ENCODE measurements around the gene LNX2.
A peak's percentile ranks its signal among the peaks of the same experiment; 100 is the strongest.

LNX2 gene

DNA sequence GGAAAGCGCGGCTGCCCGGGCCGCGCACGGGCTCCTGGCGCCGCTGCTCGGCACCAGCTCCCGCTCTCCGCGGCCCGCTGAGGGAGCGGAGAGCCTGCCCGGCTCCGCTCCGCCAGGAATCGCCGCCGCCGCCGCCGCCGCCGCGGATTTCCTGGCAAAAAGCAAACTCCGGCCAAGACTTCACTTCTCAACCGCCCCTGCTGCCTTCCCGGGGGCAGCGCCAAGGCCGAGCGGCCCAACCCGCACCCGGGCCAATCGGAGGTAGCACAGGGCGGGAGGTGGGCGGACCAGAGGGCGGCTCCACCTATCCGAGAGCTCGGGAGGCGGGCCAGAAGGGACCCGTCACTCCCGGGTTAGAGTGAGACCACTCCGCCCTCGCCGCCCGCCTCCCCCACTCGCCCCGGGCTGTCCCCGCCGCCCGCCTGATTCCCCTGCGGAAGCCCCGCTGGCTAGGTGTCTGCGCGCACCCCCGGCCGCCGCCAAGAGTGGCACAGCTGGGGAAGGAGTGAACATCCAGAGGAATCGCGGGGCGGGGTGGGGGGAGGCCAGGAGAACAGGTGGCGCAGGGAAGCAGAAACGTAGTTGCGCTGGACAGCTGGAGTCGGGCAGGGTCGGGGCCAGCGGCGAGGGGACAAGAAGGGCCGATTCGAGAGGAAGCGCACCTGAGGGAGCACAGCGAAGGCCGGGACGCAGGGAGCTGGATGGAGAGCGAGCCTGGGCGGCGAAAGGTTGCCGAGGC lies at the start of gene LNX2:
TSS of gene LNX2 (minus strand) at position 153 of the 739 bp plus-strand sequence. CDS start 38,826 bp downstream, outside the sequence.
- TF ChIP-seq, protein P1, sequence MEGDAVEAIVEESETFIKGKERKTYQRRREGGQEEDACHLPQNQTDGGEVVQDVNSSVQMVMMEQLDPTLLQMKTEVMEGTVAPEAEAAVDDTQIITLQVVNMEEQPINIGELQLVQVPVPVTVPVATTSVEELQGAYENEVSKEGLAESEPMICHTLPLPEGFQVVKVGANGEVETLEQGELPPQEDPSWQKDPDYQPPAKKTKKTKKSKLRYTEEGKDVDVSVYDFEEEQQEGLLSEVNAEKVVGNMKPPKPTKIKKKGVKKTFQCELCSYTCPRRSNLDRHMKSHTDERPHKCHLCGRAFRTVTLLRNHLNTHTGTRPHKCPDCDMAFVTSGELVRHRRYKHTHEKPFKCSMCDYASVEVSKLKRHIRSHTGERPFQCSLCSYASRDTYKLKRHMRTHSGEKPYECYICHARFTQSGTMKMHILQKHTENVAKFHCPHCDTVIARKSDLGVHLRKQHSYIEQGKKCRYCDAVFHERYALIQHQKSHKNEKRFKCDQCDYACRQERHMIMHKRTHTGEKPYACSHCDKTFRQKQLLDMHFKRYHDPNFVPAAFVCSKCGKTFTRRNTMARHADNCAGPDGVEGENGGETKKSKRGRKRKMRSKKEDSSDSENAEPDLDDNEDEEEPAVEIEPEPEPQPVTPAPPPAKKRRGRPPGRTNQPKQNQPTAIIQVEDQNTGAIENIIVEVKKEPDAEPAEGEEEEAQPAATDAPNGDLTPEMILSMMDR (IDR thresholded peaks at IDR 0.05; ENCODE audit: borderline replicate concordance, control extremely low read depth, extremely low read depth, insufficient read depth, missing control alignments), result no peak
- peak; percentile 98 for DNase-seq (ENCODE audit: low spot score)
- in situ Hi-C loops (cut with MboI; ENCODE audit: low sequenced_read_pairs, unreplicated experiment), result no loop called here

DNA sequence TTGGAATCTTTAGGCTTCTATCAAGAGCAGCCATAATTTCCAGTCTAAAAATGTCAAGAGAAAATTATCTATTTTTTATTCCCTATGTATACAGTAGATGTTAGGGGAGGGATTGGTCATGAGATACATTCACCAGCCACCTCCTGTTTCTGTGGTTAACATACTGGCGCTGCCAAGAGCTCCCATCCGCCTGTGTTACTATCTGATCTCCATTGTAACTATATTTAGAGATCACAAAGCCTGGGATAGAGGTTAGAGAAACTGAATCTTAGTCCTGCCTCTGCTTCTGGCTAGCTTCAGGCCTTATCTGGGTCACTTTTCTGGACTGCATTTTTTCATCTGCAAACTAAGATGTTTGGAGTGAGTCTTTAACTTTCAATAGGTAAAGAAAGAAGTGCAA lies 47.6 kb upstream of the LNX2 start:
- no peak for DNase-seq (ENCODE audit: low spot score)
- in situ Hi-C loops (cut with MboI; ENCODE audit: low sequenced_read_pairs, unreplicated experiment), result no loop called here

DNA sequence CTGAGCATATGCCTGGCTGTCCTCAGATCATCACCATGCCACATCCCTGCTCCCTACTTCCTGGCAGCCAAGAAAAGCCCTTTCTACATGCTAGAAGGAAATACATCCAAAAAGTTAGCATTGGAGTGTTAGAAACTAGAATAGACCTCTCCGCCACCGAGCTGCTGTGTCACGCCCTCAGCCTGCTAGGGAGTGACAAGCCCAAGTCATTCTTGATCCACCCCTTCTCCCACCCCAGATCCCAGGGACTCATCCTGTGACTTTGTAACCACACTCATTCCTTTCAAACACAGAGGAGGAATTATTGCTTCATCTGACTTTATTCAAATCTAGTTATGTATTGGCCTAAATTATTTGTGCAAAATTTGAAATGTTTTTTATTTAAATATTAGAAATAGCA lies 46.6 kb upstream of the LNX2 start:
- no peak for DNase-seq (ENCODE audit: low spot score)
- in situ Hi-C loops (cut with MboI; ENCODE audit: low sequenced_read_pairs, unreplicated experiment), result no loop called here
- TF ChIP-seq, protein P1 (IDR thresholded peaks at IDR 0.05; ENCODE audit: borderline replicate concordance, control extremely low read depth, extremely low read depth, insufficient read depth, missing control alignments), result no peak

More for the DNA sequence above, 47.6 kb upstream of the LNX2 start:
- TF ChIP-seq, protein P1 (IDR thresholded peaks at IDR 0.05; ENCODE audit: borderline replicate concordance, control extremely low read depth, extremely low read depth, insufficient read depth, missing control alignments), result no peak

DNA sequence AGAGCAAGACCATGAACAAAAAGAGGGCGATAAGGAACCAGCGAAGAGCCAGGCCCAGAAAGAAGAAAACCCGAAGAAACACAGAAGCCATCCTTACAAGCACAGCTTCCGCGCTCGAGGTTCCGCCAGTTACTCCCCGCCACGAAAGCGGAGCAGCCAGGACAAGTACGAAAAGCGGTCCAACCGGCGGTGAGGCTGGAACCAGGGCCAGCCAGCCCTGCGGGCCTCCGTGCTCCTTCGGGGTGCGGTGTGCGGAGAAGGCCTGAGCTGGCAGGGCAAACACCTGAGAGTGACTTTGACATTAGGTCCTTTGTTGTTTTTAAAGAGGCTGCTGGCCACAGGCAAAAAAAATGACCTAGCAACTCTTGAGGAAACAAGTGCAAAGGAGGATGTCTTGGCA lies 45.4 kb upstream of the LNX2 start:
- TF ChIP-seq, protein P1 (IDR thresholded peaks at IDR 0.05; ENCODE audit: borderline replicate concordance, control extremely low read depth, extremely low read depth, insufficient read depth, missing control alignments), result no peak
- in situ Hi-C loops (cut with MboI; ENCODE audit: low sequenced_read_pairs, unreplicated experiment), result no loop called here
- no peak for DNase-seq (ENCODE audit: low spot score)

DNA sequence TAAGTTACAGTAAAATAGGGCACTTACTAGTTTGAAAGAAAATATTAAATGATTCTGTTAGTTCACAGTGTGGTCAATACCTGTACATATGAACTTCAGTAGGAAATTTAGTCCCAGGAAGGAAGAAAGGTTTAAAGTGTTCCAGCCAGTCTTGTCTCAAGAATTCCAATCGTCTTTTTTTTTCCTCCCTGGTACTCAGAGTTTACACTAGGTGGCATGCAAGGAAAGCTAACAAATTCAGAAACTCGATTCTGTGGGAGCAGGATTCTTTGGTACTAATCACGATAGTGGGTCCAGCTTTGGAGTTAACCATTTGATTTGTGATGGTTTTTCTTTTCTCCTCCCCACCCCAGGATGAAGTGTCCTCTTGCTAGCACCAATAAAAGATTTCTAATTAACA lies 45.0 kb upstream of the LNX2 start:
- no peak for DNase-seq (ENCODE audit: low spot score)
- in situ Hi-C loops (cut with MboI; ENCODE audit: low sequenced_read_pairs, unreplicated experiment), result no loop called here
- TF ChIP-seq, protein P1 (IDR thresholded peaks at IDR 0.05; ENCODE audit: borderline replicate concordance, control extremely low read depth, extremely low read depth, insufficient read depth, missing control alignments), result no peak

DNA sequence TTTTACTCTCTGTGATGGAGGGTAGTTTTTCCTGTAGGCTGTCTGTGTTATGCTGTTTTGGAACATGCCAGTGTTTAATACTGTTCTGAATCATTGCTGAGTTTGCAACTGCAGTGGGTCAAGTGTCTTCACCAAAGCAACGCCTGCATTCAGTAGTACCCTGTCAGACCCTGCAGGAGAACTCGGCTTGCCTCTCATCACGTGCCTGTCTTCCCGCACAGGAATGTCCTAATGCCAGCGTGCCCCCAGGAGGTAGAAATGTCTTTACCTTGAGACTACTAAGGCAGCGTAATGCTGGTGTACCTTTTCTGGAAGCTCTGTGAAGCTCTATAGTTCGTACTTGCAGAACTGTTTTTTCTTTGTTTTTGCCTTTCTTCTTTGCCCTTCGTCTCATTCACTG lies 43.6 kb upstream of the LNX2 start:
- no peak for DNase-seq (ENCODE audit: low spot score)
- TF ChIP-seq, protein P1 (IDR thresholded peaks at IDR 0.05; ENCODE audit: borderline replicate concordance, control extremely low read depth, extremely low read depth, insufficient read depth, missing control alignments), result no peak
- in situ Hi-C loops (cut with MboI; ENCODE audit: low sequenced_read_pairs, unreplicated experiment), result no loop called here
